ENCODE data around the gene KAT2A. TPM values are rescaled to one million over a fixed set of nuclear protein-coding genes. Genes with fewer than 3 reads are reported as not detected.

Gene KAT2A
- total and polyA plus RNA-seq, 10 donors: 37.8 to 168 (median 49.5) TPM

- Histone ChIP-seq H3K9me3 (no peaks in the 10 kb centered on the region), H3K4me1 (peaks cover 8 to 23% (median 19%) of the 10 kb centered on the region in 6 donors), H3K4me3 (peak overlapping the region in 2 of 8 donors; percentile 34 to 60), H3K27ac (no peak overlapping the region), H3K27me3 (replicated peaks in 1 of 7) (peaks cover 2 to 47% (median 21%) of the 10 kb centered on the region in 7 donors), H3K36me3 (peaks cover 0 to 16% (median 7%) of the 10 kb centered on the region in 6 donors)
- intact Hi-C loops (cut with DNase I; ENCODE audit: low total_unique reads): no loop called here
- DNase-seq: no peak
- TF ChIP-seq POLR2A (IDR thresholded peaks at IDR 0.05) (no peak), CTCF (IDR thresholded peaks at IDR 0.05 in 8 of 11, conservative IDR thresholded peaks at IDR 0.05 in 3 of 11) (no peak), POLR2AphosphoS5 (IDR thresholded peaks at IDR 0.05) (no peak)
- 62 to 71% (median 67%) methylated on average over 13 to 14 of the region's 14 CpGs for WGBS, 5 donors
These were observed 22.3 kb downstream of the KAT2A start for GRCh38 chr17:42098730-42099399.

GRCh38 chr17:42097691-42098631, 23.2 kb downstream of the KAT2A start, which contains the start of gene ZNF385C:
TSS of gene ZNF385C (minus strand) at chr17:42098473. CDS start at chr17:42063056, 35,417 bp downstream.
- Histone ChIP-seq H3K36me3 (peaks cover 0 to 7% (median under 1%) of the 10 kb centered on the region in 6 donors), H3K27me3 (replicated peaks in 1 of 7) (peaks cover 2 to 47% (median 21%) of the 10 kb centered on the region in 7 donors), H3K9me3 (no peaks in the 10 kb centered on the region), H3K27ac (no peak within 1 kb of the TSS), H3K4me3 (peak within 1 kb of the TSS in 5 of 8 donors; percentile 1 to 60 (median 17)), H3K4me1 (peaks cover 8 to 23% (median 19%) of the 10 kb centered on the region in 6 donors)
- intact Hi-C loops (cut with DNase I; ENCODE audit: low total_unique reads): no loop called here
- no peak for TF ChIP-seq POLR2A (IDR thresholded peaks at IDR 0.05)
- DNase-seq: peak; percentile 78
- 11 to 23% (median 13%) methylated on average over 19 to 52 of the region's 52 CpGs for WGBS, 5 donors

- no peaks in the 10 kb centered on the region for H3K9me3 ChIP-seq
- H3K4me3 ChIP-seq: no peak overlapping the region
- H3K36me3 ChIP-seq: no peaks in the 10 kb centered on the region
- intact Hi-C loops (cut with DNase I; ENCODE audit: low total_unique reads): no loop called here
- WGBS, 5 donors: 62 to 87% (median 80%) methylated on average over 5 to 8 of the region's 8 CpGs
- no peak overlapping the region for H3K27ac ChIP-seq
- no peak for TF ChIP-seq POLR2A (IDR thresholded peaks at IDR 0.05)
- TF ChIP-seq POLR2AphosphoS5 (IDR thresholded peaks at IDR 0.05): no peak
- no peak for TF ChIP-seq CTCF (IDR thresholded peaks at IDR 0.05 in 8 of 11, conservative IDR thresholded peaks at IDR 0.05 in 3 of 11)
- DNase-seq: no peak
- peaks cover 8 to 19% (median 15%) of the 10 kb centered on the region in 6 donors for H3K4me1 ChIP-seq
- peaks cover 2 to 47% (median 21%) of the 10 kb centered on the region in 7 donors for H3K27me3 ChIP-seq (replicated peaks in 1 of 7)
These were observed 24.6 kb downstream of the KAT2A start for GRCh38 chr17:42096360-42097111.

- Histone ChIP-seq H3K4me1 (peaks cover 8 to 19% (median 14%) of the 10 kb centered on the region in 6 donors), H3K4me3 (no peak overlapping the region), H3K27ac (no peak overlapping the region), H3K27me3 (replicated peaks in 1 of 7) (peaks cover 2 to 47% (median 21%) of the 10 kb centered on the region in 7 donors), H3K36me3 (no peaks in the 10 kb centered on the region), H3K9me3 (no peaks in the 10 kb centered on the region)
- no peak for DNase-seq
- no peak for TF ChIP-seq CTCF (IDR thresholded peaks at IDR 0.05 in 8 of 11, conservative IDR thresholded peaks at IDR 0.05 in 3 of 11)
- TF ChIP-seq POLR2A (IDR thresholded peaks at IDR 0.05): no peak
- TF ChIP-seq POLR2AphosphoS5 (IDR thresholded peaks at IDR 0.05): no peak
- WGBS, 5 donors: 81 to 92% (median 85%) methylated on average over 12 of the region's 12 CpGs
- intact Hi-C loops (cut with DNase I; ENCODE audit: low total_unique reads): no loop called here
These were observed 26.6 kb downstream of the KAT2A start for GRCh38 chr17:42094375-42095069.

All from spleen (tissue), 11 donors.